ENCODE measurements around the gene COL13A1.

DNA sequence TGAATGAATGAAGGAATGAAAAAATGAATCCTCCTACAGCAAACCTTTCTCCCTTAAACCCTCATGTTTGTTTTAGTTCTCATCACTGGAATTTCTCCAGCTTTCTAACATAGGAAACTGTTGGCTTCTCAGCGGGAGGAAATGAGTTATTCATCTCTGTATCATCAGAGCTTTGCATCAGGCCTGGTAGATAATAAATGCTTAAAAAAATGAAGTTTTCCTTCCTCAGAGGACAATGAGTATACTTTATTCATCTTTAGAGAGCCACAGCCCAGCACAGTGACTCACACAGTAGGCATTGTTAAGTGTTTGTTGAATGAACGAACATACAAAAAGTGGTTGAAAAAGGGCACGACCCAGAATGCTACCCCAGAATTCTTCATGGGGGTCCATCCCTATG is 62.6 kb downstream of the COL13A1 start:
- TF ChIP-seq CTCF (IDR thresholded peaks at IDR 0.05) (no peak), POLR2A (IDR thresholded peaks at IDR 0.05) (no peak)

Measured in esophagus squamous epithelium (tissue), 4 donors.